DMS79 (cell line): Measurements from ENCODE around the gene EHD2.
"Not testable (repeated sequence)": the region's sequence is repeated elsewhere in the genome, so short reads cannot be mapped to it uniquely, and the experiment has no call there.

Experiments
- DNase-seq: peaks from one replicate; lab custom pipeline; 2025; lab: John Stamatoyannopoulos, UW

The EHD2 gene, protein sequence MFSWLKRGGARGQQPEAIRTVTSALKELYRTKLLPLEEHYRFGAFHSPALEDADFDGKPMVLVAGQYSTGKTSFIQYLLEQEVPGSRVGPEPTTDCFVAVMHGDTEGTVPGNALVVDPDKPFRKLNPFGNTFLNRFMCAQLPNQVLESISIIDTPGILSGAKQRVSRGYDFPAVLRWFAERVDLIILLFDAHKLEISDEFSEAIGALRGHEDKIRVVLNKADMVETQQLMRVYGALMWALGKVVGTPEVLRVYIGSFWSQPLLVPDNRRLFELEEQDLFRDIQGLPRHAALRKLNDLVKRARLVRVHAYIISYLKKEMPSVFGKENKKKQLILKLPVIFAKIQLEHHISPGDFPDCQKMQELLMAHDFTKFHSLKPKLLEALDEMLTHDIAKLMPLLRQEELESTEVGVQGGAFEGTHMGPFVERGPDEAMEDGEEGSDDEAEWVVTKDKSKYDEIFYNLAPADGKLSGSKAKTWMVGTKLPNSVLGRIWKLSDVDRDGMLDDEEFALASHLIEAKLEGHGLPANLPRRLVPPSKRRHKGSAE

DNA sequence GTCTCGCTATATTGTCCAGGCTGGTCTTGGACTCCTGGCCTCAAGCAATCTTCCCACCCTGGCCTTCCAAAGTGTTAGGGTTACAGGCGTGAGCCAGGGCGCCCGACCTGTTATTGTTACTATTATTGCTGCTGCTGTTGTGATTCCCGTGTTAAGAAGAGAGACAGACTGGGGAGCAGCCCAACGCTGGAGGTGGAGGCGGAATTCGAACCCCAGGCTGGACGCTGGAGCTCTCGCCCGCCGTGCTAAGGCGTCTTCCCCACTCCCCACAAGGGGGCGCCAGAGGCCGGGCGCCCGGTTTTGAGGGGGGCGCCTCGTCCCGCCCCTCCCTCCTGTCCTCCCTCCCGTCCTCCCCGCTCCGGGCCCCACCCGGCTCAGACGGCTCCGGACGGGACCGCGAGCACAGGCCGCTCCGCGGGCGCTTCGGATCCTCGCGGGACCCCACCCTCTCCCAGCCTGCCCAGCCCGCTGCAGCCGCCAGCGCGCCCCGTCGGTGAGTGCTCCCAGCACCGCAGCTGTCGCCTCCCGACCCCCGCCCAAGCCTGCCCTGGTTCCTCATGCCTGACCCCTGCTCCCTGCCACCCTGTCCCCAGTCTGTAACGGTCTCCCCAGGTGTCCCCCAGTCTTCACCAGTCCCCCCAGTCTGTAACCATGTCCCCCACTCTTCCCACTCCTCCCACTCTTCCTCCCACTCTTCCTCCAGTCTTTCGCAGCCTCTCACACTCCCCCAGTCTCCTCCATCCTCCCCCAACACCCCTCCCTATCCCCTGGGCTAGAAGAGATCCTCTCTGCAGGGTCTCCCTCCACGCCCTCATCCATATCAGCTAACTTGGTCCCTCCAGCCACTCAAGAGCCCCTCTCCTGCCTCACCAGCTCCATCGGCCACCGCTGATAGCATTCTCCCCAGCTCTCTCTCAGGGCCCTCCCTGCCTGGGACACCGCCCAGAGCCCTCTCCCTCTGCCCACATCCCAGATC, at the start of gene EHD2:
TSS of gene EHD2 (plus strand) at position 377 of the 976 bp plus-strand sequence. CDS start 3,191 bp downstream, outside the sequence.
- no peak for DNase-seq

DNA sequence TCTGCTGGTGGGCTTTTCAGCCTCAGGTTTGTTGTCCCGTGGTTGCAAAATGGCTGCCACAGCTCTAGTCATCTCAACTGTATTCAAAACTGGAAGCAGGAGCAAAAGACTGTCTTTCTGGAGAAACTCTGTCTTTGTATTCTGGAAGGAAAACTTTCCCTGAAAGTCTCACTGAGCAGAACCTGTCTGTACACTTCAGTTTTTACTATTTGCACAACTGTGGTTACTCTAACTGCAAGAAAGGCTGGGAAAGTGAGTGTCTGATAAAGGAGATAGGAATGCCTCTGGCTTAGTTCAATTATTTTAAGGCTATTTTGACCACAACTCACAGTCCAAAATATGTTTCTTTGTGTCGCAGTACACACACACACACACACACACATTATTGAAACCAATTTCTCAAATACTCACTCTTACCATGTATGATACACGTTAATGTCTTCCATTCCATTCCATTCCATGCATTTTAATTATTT, 49.7 kb upstream of the EHD2 start:
- DNase-seq = no peak

DNA sequence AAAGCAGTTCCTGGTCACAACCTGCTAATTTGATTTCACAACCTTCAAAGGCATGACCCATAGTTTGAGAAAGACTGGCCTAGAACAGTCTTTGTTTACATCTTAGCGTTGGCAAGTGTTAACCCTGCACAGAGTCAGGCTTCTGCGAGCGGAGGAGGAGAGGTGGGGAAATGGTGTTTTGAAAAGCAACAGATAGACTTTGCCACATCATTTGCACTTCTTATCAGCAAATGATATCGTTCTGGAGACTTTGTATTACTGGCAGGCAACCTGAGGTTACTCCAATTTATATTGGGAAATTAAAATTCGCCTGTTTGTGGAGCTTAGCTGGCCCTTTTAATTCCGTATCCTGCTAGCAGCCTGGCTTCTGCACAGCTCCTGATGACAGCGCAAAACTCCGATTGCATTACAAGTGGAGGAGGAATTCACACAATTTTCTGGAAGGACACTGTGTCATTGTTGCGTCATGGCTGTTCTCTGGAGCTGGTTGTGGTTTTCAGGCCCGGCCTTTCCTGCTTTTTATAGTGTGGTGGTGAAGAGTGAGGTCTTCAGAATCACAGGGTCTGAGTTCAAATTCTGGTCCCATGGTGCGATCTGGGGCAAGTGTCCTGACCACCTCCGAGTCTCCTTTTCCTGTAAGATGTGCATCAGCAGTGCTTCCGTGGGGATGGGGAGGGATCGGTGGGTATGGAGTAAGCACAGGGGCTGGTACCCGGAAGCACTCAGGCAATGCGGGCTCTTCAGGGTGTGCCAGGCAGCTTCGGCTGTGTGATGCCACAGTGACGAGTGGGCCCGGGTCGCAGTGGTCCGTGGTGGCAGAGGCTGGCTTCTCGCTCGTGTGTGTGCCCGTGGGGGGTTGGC, 49.1 kb upstream of the EHD2 start:
- no peak for DNase-seq

DNA sequence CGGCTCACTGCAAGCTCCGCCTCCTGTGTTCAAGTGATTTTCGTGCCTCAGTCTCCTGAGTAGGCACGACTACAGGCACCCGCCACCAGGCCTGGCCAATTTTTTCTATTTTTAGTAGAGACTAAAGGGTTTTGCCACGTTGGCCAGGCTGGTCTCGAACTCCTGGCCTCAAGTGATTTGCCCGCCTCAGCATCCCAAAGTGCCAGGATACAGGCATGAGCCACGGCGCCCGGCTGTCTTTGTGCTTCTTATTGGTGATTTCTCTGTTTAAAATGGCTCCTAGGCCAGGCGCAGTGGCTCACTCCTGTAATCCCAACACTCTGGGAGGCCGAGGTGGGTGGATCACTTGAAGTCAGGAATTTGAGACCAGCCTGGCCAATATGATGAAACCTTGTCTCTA, 44.7 kb upstream of the EHD2 start:
- DNase-seq = not testable (repeated sequence)

DNA sequence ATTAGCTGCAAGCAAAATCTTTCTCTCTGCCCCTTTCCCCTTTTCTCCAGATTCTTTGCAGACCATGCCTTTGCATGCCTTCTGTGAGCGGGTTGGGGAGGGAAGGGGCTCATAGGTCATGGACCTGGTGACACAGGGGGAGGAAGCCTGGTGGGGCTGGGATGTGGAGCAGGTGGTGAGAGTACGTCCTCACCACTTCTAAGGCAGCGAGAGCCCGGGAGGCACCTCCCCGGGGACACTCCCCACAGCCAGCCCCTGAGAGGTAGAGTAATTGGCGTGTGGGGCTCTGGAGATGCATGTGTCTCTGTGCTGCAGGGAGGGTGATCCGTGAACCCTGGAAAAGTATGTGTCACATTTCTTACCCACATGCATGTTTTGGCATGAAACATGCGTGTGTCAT, 42.5 kb upstream of the EHD2 start:
- no peak for DNase-seq

DNA sequence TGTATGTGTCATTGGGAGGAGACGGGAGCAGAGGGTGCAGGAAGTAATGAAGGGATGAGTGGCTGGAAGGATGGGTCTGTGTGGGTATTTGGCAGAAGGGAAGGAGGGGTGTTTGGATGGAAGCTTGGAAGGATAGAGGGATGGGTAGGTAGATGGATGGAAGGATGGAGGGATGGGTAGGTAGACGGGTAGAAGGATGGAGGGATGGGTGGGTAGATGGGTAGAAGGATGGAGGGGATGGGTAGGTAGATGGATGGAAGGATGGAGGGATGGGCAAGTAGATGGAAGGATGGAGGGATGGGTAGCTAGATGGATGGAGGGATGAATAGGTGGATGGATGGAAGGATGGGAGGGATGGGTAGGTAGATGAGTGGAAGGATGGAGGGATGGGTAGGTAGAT, 41.7 kb upstream of the EHD2 start:
- no peak for DNase-seq

DNA sequence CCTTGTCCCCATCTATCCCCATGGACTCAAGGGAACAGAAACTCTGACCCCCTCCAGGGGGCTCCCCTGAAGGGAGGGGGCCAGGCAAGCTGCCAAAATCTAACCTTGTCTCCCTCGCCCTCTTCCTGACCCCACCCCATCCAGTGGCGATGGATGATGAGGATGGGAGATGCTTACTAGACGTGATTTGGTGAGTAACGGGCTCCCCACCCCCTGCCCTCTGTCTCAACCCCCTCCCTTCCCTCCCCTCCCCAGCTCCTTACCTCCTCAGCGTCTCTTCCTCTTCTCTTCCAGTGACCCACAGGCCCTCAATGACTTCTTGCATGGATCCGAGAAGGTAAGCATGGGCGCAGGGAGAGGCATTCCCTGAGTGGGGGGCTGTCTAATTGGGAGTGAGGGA, 39.8 kb upstream of the EHD2 start:
- no peak for DNase-seq

DNA sequence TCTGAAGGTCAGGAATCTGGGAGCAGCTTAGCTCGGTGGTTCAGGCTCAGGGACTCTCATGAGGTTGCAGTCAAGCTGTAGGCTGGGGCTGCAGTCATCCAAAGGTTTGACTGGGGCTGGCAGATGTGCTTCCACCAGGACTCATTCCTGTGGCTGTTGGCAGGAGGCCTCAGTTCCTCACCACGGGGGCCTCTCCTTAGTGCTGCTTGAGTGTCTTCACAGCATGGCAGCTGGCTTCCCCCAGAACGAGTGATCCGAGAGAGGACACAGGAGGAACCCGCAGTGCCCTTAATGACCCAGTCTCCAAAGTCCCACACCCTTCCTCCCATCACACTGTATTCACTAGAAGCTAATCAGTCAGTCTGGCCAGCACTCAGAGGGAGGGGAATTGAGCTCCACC, 38.7 kb upstream of the EHD2 start:
- DNase-seq = no peak

DNA sequence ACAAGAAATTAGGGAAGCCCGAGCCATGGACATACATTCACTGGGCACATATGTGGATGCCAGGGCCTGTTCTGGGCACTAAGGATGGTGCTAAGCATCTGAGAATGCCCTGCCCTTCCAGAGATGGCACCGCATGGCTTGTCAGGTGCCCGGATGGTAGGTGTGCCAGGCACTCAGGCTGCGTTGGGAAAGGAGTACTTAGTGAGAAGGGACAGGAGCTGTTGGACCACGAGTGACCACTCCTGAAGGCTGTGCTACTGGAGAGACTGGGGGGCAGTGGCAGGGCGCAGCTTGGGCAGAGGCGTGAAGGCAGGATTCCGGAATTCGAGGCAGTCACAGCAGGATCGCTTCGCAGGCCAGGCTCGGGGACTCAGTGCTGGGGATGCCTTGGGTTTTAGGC, 38.0 kb upstream of the EHD2 start:
- no peak for DNase-seq

DNA sequence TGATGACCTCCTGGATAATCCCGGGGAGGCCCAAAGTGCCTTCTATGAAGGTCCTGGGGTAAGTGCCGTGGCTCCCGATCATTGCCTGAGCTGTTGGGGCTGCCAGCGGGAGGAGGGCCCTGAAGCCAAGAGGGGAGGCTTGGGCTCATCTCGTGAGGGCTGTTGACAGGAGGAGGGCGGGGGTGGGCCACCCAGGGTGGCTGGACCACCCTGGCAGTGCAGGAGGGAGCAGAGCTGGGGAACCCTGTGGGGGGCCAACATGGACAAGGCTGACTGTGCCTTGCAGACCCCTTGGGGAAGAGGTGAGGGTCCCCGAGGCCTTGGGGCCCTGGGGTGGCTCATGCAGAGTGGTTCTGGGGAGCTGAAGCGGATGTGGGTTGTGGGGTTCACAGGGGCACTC, 37.4 kb upstream of the EHD2 start:
- no peak for DNase-seq

DNA sequence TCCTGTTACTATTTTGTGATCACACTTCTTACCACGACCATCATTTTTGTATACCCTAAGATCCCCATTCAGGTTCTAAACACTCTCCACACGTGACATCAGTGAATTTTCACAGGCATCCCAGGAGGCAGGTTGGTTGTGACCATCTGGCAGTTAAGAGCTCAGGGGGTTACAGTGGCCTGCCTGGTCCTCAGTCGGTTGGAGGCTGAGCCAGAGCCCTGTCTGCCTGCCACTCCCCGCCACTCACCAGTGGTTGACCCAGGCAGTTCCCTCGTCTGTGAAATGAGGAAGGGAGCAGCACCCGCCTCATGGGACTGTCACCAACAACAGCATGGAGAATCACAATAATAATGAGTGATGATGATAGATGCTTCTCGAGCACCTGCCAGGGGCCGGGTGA, 36.4 kb upstream of the EHD2 start:
- DNase-seq = no peak

DNA sequence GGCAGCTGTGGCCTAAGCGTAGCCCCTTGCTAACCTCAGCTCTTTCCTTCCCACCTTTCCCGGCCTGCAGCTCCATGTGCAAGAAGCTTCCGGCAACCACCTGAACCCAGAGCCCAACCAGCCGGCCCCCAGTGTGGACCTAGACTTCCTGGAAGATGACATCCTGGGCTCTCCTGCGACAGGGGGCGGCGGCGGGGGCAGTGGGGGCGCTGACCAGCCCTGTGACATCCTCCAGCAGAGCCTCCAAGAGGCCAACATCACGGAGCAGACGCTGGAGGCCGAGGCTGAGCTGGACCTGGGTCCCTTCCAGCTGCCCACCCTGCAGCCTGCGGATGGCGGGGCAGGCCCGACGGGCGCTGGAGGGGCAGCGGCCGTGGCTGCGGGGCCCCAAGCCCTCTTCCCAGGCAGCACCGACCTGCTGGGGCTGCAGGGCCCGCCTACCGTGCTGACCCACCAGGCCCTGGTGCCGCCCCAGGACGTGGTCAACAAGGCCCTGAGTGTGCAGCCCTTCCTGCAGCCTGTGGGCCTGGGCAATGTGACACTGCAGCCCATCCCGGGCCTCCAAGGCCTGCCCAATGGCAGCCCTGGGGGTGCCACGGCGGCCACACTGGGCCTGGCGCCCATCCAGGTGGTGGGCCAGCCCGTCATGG, 33.8 kb upstream of the EHD2 start:
- no peak for DNase-seq

DNA sequence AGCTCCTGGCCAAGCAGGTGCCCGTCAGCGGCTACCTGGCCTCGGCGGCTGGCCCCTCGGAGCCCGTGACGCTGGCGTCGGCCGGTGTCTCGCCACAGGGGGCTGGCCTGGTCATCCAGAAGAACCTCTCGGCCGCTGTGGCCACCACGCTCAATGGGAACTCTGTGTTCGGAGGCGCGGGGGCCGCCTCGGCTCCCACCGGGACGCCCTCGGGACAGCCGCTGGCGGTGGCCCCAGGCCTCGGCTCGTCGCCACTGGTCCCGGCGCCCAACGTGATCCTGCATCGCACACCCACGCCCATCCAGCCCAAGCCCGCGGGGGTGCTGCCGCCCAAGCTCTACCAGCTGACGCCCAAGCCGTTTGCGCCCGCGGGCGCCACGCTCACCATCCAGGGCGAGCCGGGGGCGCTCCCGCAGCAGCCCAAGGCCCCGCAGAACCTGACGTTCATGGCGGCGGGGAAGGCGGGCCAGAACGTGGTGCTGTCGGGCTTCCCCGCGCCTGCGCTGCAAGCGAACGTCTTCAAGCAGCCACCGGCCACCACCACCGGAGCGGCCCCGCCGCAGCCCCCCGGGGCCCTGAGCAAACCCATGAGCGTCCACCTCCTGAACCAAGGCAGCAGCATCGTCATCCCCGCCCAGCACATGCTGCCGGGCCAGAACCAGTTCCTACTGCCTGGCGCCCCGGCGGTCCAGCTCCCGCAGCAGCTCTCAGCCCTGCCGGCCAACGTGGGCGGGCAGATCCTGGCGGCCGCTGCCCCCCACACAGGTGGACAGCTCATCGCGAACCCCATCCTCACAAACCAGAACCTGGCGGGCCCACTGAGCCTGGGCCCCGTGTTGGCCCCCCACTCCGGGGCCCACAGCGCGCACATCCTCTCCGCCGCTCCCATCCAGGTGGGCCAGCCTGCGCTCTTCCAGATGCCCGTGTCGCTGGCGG, 33.0 kb upstream of the EHD2 start:
- DNase-seq = no peak

DNA sequence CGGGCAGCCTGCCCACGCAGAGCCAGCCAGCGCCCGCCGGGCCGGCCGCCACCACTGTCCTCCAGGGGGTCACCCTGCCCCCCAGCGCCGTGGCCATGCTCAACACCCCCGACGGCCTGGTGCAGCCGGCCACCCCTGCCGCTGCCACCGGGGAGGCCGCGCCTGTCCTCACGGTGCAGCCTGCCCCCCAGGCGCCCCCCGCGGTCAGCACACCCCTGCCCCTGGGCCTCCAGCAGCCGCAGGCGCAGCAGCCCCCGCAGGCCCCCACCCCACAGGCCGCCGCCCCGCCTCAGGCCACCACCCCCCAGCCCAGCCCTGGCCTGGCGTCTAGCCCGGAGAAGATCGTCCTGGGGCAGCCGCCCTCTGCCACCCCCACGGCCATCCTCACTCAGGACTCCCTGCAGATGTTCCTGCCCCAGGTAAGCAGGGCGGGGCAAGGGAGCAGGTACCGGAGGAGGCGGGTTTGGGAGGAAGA, 32.3 kb upstream of the EHD2 start:
- no peak for DNase-seq

DNA sequence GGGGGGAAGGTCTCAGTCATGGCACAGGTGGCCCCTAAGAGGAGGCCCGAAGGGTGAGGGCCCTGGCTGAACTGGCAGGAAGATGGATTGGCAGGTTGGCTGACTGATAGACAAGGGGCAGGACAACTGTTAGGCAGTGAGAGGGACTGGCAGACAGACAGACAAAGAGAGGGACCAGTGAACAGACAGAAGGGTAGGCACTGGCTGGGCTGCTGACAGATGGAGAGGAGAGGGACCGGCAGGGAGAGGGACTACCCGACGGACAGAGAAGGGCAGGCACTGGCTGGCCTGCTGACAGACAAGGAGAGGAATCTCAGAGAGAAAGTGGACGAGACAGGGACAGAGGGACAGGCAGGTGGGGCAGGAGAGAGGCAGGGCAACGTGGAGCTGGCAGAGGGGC, 31.8 kb upstream of the EHD2 start:
- no peak for DNase-seq

DNA sequence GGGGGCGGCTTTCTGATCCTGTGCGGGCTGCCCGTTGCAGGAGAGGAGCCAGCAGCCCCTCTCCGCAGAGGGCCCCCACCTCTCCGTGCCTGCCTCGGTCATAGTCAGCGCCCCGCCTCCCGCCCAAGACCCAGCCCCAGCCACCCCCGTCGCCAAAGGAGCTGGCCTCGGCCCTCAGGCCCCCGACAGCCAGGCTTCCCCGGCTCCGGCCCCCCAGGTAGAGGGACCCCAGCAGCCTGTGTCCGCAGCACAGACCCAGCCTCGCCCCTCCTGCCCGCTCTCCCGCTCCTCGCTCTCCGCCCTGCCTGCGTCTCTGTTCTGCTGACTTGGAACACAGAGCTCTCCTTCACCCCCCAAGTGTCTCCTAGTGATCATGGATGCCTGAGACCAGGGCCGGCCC, 31.3 kb upstream of the EHD2 start:
- DNase-seq = no peak

DNA sequence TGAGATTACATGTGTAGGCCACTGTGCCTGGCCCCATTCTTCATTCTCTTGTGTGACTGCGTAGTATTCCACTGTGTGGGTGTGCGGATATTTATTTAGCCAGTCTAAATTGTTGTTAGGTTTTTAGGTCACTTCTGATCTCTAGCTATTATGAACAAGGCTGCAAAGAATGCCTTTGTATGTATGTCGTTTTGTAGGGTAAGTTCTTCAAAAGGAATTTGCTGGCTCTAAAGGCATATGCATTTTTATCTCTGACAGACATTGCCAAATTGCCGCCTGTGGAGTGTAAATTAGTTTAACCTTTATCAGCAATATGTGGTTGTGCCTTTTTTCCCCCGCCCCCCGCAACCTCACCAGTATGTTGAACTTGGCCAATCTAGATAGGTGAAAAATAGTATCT, 30.3 kb upstream of the EHD2 start:
- DNase-seq = no peak

DNA sequence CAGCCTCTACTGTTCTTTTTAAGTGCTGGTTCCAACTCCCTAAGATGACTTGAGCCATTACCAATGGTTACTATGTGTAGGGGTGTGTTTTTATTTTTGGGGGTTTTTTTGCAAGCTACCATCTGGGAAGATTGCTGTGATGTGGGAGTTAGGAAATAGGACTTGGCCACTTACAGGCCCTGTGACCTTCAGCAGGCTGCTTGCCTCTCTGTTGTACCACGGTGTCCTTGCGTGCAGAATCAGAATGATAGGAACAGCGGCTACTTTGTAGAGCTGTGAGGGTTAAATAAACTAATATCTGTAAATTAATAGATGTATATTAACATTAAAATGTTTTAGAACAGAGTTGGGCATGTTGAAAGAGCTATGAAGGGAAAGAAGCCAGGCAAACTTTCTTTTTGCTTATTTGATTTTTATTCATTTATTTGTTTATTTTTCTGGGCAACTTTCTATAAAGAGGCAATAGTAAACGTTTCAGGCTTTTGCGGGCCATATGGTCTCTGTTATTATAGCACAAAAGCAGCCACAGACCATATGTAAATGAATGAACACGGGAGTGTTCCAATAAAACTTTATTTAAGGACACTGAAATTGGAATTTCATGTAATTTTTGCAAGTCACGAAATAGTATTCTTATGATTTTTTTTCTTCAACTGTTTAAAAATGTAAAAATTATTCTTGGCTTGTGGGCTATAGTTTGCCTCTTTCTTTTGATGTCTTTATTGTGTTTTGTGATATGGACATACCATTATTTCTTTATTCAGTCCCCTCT, 26.4 kb upstream of the EHD2 start:
- no peak for DNase-seq

DNA sequence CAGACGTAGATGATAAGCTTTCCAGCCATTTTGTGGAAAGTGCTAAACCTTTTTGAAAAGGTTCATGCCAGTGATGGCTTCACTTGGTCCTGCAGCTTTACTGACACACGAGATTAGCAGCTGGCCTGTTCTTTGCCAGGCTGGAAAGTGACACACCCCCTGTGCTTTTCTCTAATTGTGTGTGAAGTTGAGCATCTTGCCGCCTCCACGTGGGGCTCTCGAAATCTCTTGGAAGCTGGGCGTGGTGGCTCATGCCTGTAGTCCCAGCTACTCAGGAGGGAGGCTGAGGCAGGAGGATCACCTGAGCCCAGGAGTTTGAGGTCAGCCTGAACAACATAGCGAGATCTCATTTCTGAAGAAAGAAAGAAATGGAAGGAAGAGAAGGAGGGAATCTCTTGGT, 25.3 kb upstream of the EHD2 start:
- DNase-seq = no peak
